HepG2 (cell line): ENCODE data around the gene FBXO28. TPM values are rescaled to one million over a fixed set of nuclear protein-coding genes. Genes with fewer than 3 reads are reported as not detected.

Experiments
- ATAC-seq: fragments of 200-7000 bp; cut with Tn5 transposase; 3 replicates; pipeline ENCODE4 v1.9.1; 2020; ENCODE audit warnings: mild to moderate bottlenecking, moderate library complexity
- BruUV-seq: library from RNA; stranded (reverse); fragments of 400-500 nt; replicated peaks from 2 replicates; lab custom pipeline; 2021; lab: Mats Ljungman, UMichigan
- CTCF ChIA-PET: fragments of 300-600 bp; formaldehyde crosslinking; extraction: SDS; loops from one replicate; lab custom pipeline; 2021; ENCODE audit warnings: low total read pairs, inconsistent platforms, low intra/inter-chr PET ratio; lab: Yijun Ruan, JAX
- POLR2A ChIA-PET: fragments of 350-600 bp; sonication (Branson Sonifier 250); formaldehyde crosslinking; loops from one replicate; lab custom pipeline; 2020; ENCODE audit warnings: antibody characterized with exemption, inconsistent platforms; lab: Yijun Ruan, JAX
- DNase-seq: peaks from one replicate; pipeline ENCODE4 v3.0.0-alpha.2; 2015; ENCODE audit warnings: low spot score
- FAIRE-seq: peaks from 3 replicates; lab custom pipeline; 2011; peaks lifted over from hg19 to GRCh38; lab: Jason Lieb, UNC
- H2AFZ ChIP-seq: one replicate; pipeline ENCODE4 v1.6.1; 2011; ENCODE audit warnings: low read length, inconsistent platforms
- H3K27ac ChIP-seq: fragments of 300-600 bp; 3 replicates; pipeline ENCODE4 v1.8.0; 2011; ENCODE audit warnings: mixed run types, mild to moderate bottlenecking, mixed read lengths, low read length, inconsistent platforms; ENCODE audit not compliant: insufficient read depth; ENCODE audit errors: extremely low read length
- H3K27me3 ChIP-seq, 2 experiments: fragments of 200-600 bp in 1 of 2; 2 replicates in 1 of 2; 3 replicates in 1 of 2; pipeline versions ENCODE4 v1.6.0 to v1.8.0; 2011; ENCODE audit warnings: low read length in 2 of 2, mild to moderate bottlenecking in 2 of 2, moderate library complexity in 2 of 2, inconsistent platforms in 1 of 2; ENCODE audit not compliant: insufficient read depth in 2 of 2, control insufficient read depth in 1 of 2
- H3K36me3 ChIP-seq, 2 experiments: fragments of 200-600 bp in 1 of 2; replicated peaks in 1 of 2; 2 replicates in 1 of 2; 3 replicates in 1 of 2; pipeline versions ENCODE4 v1.5.1 to v1.8.0; 2011; ENCODE audit warnings: low read length in 2 of 2, inconsistent platforms in 1 of 2; ENCODE audit not compliant: insufficient read depth in 2 of 2, control insufficient read depth in 1 of 2
- H3K4me1 ChIP-seq: 2 replicates; pipeline ENCODE4 v1.5.1; 2012; ENCODE audit warnings: low read length, inconsistent platforms; ENCODE audit not compliant: insufficient read depth
- H3K4me2 ChIP-seq: 2 replicates; pipeline ENCODE4 v1.6.0; 2011; ENCODE audit warnings: low read depth, low read length, inconsistent platforms
- H3K4me3 ChIP-seq, 3 experiments: fragments of 200-600 bp in 1 of 3; sonication (generic), shearing (Covaris generic) in 1 of 3; replicated peaks in 1 of 3; 2 replicates each; pipeline ENCODE4 v1.5.1; 2011 to 2016; ENCODE audit warnings: low read length in 3 of 3, inconsistent platforms in 2 of 3, low read depth in 2 of 3, mild to moderate bottlenecking in 2 of 3, control low read depth in 1 of 3, mixed read lengths in 1 of 3; ENCODE audit not compliant: insufficient read depth in 1 of 3
- H3K79me2 ChIP-seq: one replicate; pipeline ENCODE4 v1.6.1; 2011; ENCODE audit warnings: low read length, inconsistent platforms; ENCODE audit not compliant: insufficient read depth
- H3K9ac ChIP-seq: 2 replicates; pipeline ENCODE4 v1.6.0; 2011; ENCODE audit warnings: mild to moderate bottlenecking, low read depth, low read length, inconsistent platforms; ENCODE audit not compliant: insufficient read depth
- H3K9me3 ChIP-seq: 2 replicates; pipeline ENCODE4 v1.5.1; 2012; ENCODE audit warnings: mild to moderate bottlenecking, low read length
- H4K20me1 ChIP-seq: 2 replicates; pipeline ENCODE4 v1.6.0; 2011; ENCODE audit warnings: inconsistent platforms, mild to moderate bottlenecking, low read length, moderate library complexity; ENCODE audit not compliant: insufficient read depth
- FOXA1 ChIP-seq, 2 experiments: fragments of 450-650 bp in 1 of 2; sonication (generic) in 1 of 2; formaldehyde crosslinking in 1 of 2; IDR thresholded peaks; 2 replicates each; pipeline versions ENCODE4 v1.4.0 to v1.6.1; 2016 to 2020; ENCODE audit warnings: missing genetic modification reagents in 1 of 2
- MZF1 ChIP-seq: sonication (generic); formaldehyde crosslinking; IDR thresholded peaks from 2 replicates; pipeline ENCODE4 v1.8.1; 2023; ENCODE audit warnings: mild to moderate bottlenecking, missing genetic modification reagents, borderline replicate concordance
- RCOR2 ChIP-seq: IDR thresholded peaks from 2 replicates; pipeline ENCODE4 v1.6.1; 2016; ENCODE audit warnings: missing biosample characterization, missing genetic modification reagents
- SMARCC2 ChIP-seq: fragments of 450-650 bp; IDR thresholded peaks from 2 replicates; pipeline ENCODE4 v1.6.1; 2017; ENCODE audit warnings: antibody characterized with exemption, mild to moderate bottlenecking
- ZMYM2 ChIP-seq: sonication (generic); formaldehyde crosslinking; IDR thresholded peaks from 2 replicates; pipeline ENCODE4 v1.8.0; 2022; ENCODE audit warnings: mild to moderate bottlenecking, missing genetic modification reagents
- ZNF317 ChIP-seq: sonication (generic); formaldehyde crosslinking; IDR thresholded peaks from 2 replicates; pipeline ENCODE4 v1.5.0; 2020; ENCODE audit warnings: mild to moderate bottlenecking, missing genetic modification reagents
- ZNF878 ChIP-seq: sonication (generic); formaldehyde crosslinking; IDR thresholded peaks from 2 replicates; pipeline ENCODE4 v1.8.1; 2023; ENCODE audit warnings: mild to moderate bottlenecking, missing genetic modification reagents, moderate library complexity
- in situ Hi-C: cut with HindIII; loops from 2 replicates; pipeline ENCODE4 v1.10.0; 2017; ENCODE audit warnings: low pct_unique_long_range_greater_than_20kb; ENCODE audit not compliant: extremely low pct_ligation_motif_present
- intact Hi-C: fragments of 100-400 bp; cut with micrococcal nuclease; formaldehyde crosslinking; loops from one replicate; pipeline ENCODE4 v1.10.0; 2022; ENCODE audit not compliant: unreplicated experiment
- polyA plus RNA-seq, 8 experiments: library from polyadenylated mRNA; depleted of rRNA in 3 of 8; stranded (reverse) in 7 of 8; unstranded in 1 of 8; fragments of >200 nt; fragmentation: Illumina TruSeq in 4 of 8; extraction: Trizol in 4 of 8; gene quantifications; 2 replicates each; pipeline versions ENCODE4 v1.2.1 to v1.2.3, GENCODE V29; 2011 to 2016; ENCODE audit warnings: low read depth in 4 of 8, missing spikeins in 1 of 8, mixed read lengths in 1 of 8; ENCODE audit not compliant: insufficient read depth in 1 of 8
- total RNA-seq, 5 experiments: library from RNA; depleted of rRNA; stranded (reverse); fragments of >200 nt; fragmentation: Illumina TruSeq; extraction: Trizol; gene quantifications; 2 replicates each; pipeline ENCODE4 v1.2.3, GENCODE V29; 2016; ENCODE audit warnings: low read depth in 1 of 5
- TF ChIP-seq, protein P1 (sequence below): sonication (generic); formaldehyde crosslinking; conservative IDR thresholded peaks from 2 replicates; pipeline ENCODE4 v1.8.0; 2022; ENCODE audit warnings: mild to moderate bottlenecking, moderate library complexity, missing genetic modification reagents
- TF ChIP-seq, protein P2 (sequence below): sonication (generic); formaldehyde crosslinking; IDR thresholded peaks from 2 replicates; pipeline ENCODE4 v1.4.0; 2020; ENCODE audit warnings: missing genetic modification reagents
- TF ChIP-seq, protein P3 (sequence below): sonication (generic); formaldehyde crosslinking; IDR thresholded peaks from 2 replicates; pipeline ENCODE4 v1.9.0; 2021; ENCODE audit warnings: missing genetic modification reagents, mild to moderate bottlenecking, borderline replicate concordance
- TF ChIP-seq, protein P4 (sequence below): sonication (generic); formaldehyde crosslinking; IDR thresholded peaks from 2 replicates; pipeline ENCODE4 v1.5.1; 2020; ENCODE audit warnings: mild to moderate bottlenecking, missing genetic modification reagents, moderate library complexity

Gene FBXO28
- total and polyA plus RNA-seq, 2 of the 13 experiments (the other 11 are each of a cell fraction or from before 2014, with no cell fraction given), result 8.5 to 29.1 TPM

DNA sequence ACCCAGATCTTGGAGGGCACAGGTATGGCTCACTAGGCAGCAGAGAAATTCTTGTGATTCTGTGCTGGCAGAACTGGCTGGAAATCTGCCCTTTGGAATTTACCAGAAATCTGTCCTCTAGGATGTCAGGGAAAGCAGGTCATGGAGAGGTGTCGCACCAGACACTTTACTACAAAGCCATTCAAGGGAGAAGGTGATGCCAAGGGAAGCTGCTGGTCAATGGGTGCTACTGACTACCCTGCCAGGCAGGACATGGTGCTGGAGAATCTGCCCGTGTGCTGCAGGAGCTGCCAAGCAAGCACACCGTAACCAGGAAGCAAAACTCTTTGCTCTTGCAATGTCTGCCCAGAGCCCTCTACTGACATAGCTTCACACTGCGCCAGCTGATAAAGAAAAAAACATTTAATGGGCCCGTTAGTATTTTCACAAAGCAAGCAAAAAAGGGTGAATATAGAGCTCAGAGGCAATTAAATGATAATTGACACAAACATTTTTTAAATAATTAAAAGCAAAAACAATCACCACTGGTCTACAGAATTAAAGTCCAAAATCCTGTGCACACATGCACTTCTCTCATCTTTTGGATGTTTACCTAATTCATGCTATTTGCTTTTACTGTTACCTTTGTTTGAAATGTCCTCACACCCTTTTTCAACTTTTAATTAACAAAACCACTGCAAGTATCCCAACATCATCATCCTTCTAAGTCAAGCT lies 7.2 kb upstream of the FBXO28 start (continued):
- TF ChIP-seq, protein P1, sequence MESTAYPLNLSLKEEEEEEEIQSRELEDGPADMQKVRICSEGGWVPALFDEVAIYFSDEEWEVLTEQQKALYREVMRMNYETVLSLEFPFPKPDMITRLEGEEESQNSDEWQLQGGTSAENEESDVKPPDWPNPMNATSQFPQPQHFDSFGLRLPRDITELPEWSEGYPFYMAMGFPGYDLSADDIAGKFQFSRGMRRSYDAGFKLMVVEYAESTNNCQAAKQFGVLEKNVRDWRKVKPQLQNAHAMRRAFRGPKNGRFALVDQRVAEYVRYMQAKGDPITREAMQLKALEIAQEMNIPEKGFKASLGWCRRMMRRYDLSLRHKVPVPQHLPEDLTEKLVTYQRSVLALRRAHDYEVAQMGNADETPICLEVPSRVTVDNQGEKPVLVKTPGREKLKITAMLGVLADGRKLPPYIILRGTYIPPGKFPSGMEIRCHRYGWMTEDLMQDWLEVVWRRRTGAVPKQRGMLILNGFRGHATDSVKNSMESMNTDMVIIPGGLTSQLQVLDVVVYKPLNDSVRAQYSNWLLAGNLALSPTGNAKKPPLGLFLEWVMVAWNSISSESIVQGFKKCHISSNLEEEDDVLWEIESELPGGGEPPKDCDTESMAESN (CRISPR knock-in tag), result no peak

DNA sequence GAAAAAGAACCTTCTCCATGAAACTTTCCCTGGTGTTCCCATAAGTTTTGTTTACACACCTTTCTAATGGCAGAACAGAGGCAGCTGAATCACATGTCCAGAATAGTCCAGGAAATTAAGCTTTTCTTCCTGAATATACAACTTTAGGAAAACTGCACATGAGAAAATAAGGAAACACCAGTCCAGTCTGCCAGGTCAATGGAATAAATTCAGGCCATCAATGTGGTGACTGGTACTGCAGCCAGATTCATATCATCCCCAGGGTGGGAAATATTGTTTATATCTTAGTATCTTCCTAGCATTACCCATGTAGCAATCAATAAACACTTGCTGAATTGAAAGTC lies 6.7 kb upstream of the FBXO28 start:
- in situ Hi-C loops (no loop called here), intact Hi-C loops (no loop called here)
- no TSS peak for BruUV-seq
- DNase-seq, result no peak
- Histone ChIP-seq H4K20me1 (no peaks in the 10 kb centered on the region), H3K9me3 (no peaks in the 10 kb centered on the region), H3K36me3 (no peaks in the 10 kb centered on the region), H3K79me2 (no peaks in the 10 kb centered on the region), H3K4me2 (peak overlapping the region; percentile 98), H3K9ac (no peak overlapping the region), H3K27me3 (peaks cover 0 to 3% of the 10 kb centered on the region in 2 experiments; a peak in 1 of 5 replicates), H3K4me1 (peaks cover 14% of the 10 kb centered on the region), H2AFZ (peak overlapping the region; percentile 81), H3K27ac (no peak overlapping the region), H3K4me3 (peak overlapping the region in 2 of 3 experiments; percentile 48 to 73; a peak in 3 of 6 replicates)
- ATAC-seq, result no peak
- FAIRE-seq, result no peak
- ChIA-PET CTCF (no interaction called here), POLR2A (no interaction called here)
- TF ChIP-seq ZNF878 (no peak), RCOR2 (CRISPR knock-in tag) (no peak), ZMYM2 (no peak), FOXA1 (IDR thresholded peaks at IDR 0.05) (no peak), FOXA1 (CRISPR knock-in tag; IDR thresholded peaks at IDR 0.05) (no peak), SMARCC2 (no peak), ZNF317 (no peak), MZF1 (no peak)
- TF ChIP-seq, protein P2, sequence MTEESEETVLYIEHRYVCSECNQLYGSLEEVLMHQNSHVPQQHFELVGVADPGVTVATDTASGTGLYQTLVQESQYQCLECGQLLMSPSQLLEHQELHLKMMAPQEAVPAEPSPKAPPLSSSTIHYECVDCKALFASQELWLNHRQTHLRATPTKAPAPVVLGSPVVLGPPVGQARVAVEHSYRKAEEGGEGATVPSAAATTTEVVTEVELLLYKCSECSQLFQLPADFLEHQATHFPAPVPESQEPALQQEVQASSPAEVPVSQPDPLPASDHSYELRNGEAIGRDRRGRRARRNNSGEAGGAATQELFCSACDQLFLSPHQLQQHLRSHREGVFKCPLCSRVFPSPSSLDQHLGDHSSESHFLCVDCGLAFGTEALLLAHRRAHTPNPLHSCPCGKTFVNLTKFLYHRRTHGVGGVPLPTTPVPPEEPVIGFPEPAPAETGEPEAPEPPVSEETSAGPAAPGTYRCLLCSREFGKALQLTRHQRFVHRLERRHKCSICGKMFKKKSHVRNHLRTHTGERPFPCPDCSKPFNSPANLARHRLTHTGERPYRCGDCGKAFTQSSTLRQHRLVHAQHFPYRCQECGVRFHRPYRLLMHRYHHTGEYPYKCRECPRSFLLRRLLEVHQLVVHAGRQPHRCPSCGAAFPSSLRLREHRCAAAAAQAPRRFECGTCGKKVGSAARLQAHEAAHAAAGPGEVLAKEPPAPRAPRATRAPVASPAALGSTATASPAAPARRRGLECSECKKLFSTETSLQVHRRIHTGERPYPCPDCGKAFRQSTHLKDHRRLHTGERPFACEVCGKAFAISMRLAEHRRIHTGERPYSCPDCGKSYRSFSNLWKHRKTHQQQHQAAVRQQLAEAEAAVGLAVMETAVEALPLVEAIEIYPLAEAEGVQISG, result no peak
- TF ChIP-seq, protein P3, sequence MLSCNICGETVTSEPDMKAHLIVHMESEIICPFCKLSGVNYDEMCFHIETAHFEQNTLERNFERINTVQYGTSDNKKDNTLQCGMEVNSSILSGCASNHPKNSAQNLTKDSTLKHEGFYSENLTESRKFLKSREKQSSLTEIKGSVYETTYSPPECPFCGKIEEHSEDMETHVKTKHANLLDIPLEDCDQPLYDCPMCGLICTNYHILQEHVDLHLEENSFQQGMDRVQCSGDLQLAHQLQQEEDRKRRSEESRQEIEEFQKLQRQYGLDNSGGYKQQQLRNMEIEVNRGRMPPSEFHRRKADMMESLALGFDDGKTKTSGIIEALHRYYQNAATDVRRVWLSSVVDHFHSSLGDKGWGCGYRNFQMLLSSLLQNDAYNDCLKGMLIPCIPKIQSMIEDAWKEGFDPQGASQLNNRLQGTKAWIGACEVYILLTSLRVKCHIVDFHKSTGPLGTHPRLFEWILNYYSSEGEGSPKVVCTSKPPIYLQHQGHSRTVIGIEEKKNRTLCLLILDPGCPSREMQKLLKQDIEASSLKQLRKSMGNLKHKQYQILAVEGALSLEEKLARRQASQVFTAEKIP (CRISPR knock-in tag), result no peak
- TF ChIP-seq, protein P4, sequence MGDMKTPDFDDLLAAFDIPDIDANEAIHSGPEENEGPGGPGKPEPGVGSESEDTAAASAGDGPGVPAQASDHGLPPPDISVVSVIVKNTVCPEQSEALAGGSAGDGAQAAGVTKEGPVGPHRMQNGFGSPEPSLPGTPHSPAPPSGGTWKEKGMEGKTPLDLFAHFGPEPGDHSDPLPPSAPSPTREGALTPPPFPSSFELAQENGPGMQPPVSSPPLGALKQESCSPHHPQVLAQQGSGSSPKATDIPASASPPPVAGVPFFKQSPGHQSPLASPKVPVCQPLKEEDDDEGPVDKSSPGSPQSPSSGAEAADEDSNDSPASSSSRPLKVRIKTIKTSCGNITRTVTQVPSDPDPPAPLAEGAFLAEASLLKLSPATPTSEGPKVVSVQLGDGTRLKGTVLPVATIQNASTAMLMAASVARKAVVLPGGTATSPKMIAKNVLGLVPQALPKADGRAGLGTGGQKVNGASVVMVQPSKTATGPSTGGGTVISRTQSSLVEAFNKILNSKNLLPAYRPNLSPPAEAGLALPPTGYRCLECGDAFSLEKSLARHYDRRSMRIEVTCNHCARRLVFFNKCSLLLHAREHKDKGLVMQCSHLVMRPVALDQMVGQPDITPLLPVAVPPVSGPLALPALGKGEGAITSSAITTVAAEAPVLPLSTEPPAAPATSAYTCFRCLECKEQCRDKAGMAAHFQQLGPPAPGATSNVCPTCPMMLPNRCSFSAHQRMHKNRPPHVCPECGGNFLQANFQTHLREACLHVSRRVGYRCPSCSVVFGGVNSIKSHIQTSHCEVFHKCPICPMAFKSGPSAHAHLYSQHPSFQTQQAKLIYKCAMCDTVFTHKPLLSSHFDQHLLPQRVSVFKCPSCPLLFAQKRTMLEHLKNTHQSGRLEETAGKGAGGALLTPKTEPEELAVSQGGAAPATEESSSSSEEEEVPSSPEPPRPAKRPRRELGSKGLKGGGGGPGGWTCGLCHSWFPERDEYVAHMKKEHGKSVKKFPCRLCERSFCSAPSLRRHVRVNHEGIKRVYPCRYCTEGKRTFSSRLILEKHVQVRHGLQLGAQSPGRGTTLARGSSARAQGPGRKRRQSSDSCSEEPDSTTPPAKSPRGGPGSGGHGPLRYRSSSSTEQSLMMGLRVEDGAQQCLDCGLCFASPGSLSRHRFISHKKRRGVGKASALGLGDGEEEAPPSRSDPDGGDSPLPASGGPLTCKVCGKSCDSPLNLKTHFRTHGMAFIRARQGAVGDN (CRISPR knock-in tag), result no peak
